Measurements from ENCODE around the gene VOPP1. TPM values are rescaled to one million over a fixed set of nuclear protein-coding genes. Genes with fewer than 3 reads are reported as not detected.

Gene VOPP1
- total and polyA plus RNA-seq, 2 donors (not counting 3 experiments of a cell fraction or from before 2014, with no cell fraction given), result 85.6 to 154 TPM

DNA sequence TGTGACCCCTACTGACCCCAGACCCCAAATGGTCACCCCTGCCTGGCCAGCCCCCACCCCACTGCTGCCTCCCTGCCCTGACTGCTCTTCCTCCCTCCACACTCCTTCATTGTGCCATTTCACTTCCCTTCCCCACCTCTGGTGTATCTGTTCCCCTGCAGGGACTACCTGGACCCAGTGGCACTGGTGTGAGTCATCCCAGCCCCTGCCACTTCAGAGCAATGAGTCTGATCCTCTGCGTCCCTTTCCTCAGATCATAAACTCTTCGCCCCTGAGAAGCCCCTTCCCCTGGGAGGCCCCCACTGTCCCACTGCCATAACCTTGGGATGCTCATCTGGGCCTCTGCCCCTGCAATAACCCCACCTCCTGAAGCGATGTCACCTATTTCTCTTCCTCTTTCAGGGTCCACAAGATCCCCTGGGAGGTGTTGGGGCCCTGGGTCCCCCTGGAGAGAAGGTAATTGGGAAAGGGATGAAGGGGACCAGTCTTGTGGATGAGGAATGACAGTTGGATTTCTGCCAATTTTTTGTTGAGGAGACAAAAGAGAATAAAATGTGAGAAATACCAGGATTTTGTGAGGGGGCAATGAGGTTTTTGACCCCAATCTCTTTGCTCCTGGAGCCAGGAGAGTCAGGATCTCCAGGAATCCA is 19.1 kb upstream of the VOPP1 start:
- no peaks in the 10 kb centered on the region for H3K79me2 ChIP-seq (ENCODE audit: control insufficient read depth, insufficient read depth, low read length)
- H3K4me3 ChIP-seq (replicated peaks in 1 of 3; ENCODE audit: insufficient read depth in 1 of 3, low read depth in 1 of 3, low read length in 3 of 3), result no peak overlapping the region
- peaks cover 8% of the 10 kb centered on the region for H3K4me1 ChIP-seq (ENCODE audit: control insufficient read depth, extremely low read depth, insufficient read depth, low read length)
- no peaks in the 10 kb centered on the region for H3K36me3 ChIP-seq (ENCODE audit: control insufficient read depth in 2 of 2, extremely low read depth in 1 of 2, insufficient read depth in 2 of 2, low read length in 2 of 2)
- no peak overlapping the region for H3K4me2 ChIP-seq (ENCODE audit: insufficient read depth, low read length)
- H3K27ac ChIP-seq (ENCODE audit: insufficient read depth, low read depth, low read length), result no peak overlapping the region
- no peaks in the 10 kb centered on the region for H4K20me1 ChIP-seq (replicated peaks; ENCODE audit: control insufficient read depth, extremely low read depth, insufficient read depth, low read length)
- H3K9me3 ChIP-seq (replicated peaks; ENCODE audit: control insufficient read depth, insufficient read depth, low read length), result no peaks in the 10 kb centered on the region
- POLR2A ChIA-PET, result no interaction called here
- no peak overlapping the region for H2AFZ ChIP-seq (ENCODE audit: low read depth, low read length)
- dilution Hi-C loops (cut with MboI; ENCODE audit: extremely low pct_ligation_motif_present, low sequenced_read_pairs) (no loop called here), intact Hi-C loops (cut with micrococcal nuclease) (no loop called here)
- CTCF ChIA-PET, result no interaction called here
- no peaks in the 10 kb centered on the region for H3K9me1 ChIP-seq (replicated peaks; ENCODE audit: control insufficient read depth, extremely low read depth, insufficient read depth, low read length)
- BruUV-seq (replicated peaks), result no TSS peak
- DNase-seq (ENCODE audit: low read depth, low spot score), result no peak
- no peak for FAIRE-seq
- peaks cover 0 to 2% of the 10 kb centered on the region in 2 experiments for H3K27me3 ChIP-seq (ENCODE audit: control insufficient read depth in 2 of 2, insufficient read depth in 2 of 2, low read length in 2 of 2)
- no peak overlapping the region for H3K9ac ChIP-seq (replicated peaks; ENCODE audit: extremely low read depth, insufficient read depth, low read length)
- TF ChIP-seq, protein P1, sequence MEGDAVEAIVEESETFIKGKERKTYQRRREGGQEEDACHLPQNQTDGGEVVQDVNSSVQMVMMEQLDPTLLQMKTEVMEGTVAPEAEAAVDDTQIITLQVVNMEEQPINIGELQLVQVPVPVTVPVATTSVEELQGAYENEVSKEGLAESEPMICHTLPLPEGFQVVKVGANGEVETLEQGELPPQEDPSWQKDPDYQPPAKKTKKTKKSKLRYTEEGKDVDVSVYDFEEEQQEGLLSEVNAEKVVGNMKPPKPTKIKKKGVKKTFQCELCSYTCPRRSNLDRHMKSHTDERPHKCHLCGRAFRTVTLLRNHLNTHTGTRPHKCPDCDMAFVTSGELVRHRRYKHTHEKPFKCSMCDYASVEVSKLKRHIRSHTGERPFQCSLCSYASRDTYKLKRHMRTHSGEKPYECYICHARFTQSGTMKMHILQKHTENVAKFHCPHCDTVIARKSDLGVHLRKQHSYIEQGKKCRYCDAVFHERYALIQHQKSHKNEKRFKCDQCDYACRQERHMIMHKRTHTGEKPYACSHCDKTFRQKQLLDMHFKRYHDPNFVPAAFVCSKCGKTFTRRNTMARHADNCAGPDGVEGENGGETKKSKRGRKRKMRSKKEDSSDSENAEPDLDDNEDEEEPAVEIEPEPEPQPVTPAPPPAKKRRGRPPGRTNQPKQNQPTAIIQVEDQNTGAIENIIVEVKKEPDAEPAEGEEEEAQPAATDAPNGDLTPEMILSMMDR (IDR thresholded peaks at IDR 0.05; ENCODE audit: extremely low read depth in 1 of 2, insufficient read depth in 1 of 2, low read depth in 1 of 2, low read length in 2 of 2), result no peak
- no peak for TF ChIP-seq GATA2 (IDR thresholded peaks at IDR 0.05; ENCODE audit: insufficient read depth, insufficient read length, low read depth, low read length)
- TF ChIP-seq MYC (IDR thresholded peaks at IDR 0.05; ENCODE audit: low read depth, low read length), result no peak

DNA sequence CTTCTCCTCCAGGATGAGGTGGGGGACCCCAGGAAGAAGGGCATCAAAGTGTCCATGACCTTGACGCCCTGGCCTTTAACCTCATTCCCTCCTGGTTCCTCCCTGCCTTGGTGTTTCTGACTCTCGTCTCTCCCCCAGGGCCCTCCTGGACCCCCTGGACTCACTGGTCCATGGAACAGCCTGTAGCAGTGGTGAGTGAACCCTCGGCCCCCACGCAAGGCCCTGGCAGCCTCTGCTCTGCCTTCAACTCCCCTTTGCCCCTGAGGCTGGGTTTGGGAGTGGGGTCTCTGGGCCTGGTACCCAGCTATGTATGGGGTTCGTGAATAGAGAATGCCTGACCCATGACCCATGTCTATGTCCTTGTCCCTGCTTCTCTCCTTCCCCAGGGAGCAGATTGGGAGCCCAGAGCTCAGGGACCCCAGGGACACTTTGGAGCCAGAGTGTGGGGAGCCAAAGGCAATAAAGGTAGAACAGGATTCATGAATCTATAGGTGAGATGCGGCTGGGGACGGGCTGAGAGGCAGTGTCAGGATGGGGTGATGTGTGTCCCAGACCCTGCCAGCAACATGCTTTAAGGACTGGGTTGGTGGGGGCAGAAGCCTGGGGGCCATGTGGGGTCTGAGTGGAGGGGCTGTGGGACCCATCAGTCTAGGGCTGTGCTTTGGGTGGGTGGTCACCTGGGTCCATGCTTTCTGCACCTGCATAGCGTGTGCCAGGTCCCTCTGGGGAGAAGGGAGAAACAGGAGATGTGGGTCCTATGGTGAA is 18.4 kb upstream of the VOPP1 start:
- intact Hi-C loops (cut with micrococcal nuclease), result no loop called here

More for the DNA sequence above, 18.4 kb upstream of the VOPP1 start:
- Histone ChIP-seq H3K36me3 (ENCODE audit: control insufficient read depth in 2 of 2, extremely low read depth in 1 of 2, insufficient read depth in 2 of 2, low read length in 2 of 2) (no peaks in the 10 kb centered on the region), H3K4me3 (replicated peaks in 1 of 3; ENCODE audit: insufficient read depth in 1 of 3, low read depth in 1 of 3, low read length in 3 of 3) (no peak overlapping the region), H4K20me1 (replicated peaks; ENCODE audit: control insufficient read depth, extremely low read depth, insufficient read depth, low read length) (no peaks in the 10 kb centered on the region), H3K4me1 (ENCODE audit: control insufficient read depth, extremely low read depth, insufficient read depth, low read length) (peaks cover 8% of the 10 kb centered on the region), H3K79me2 (ENCODE audit: control insufficient read depth, insufficient read depth, low read length) (no peaks in the 10 kb centered on the region), H2AFZ (ENCODE audit: low read depth, low read length) (no peak overlapping the region), H3K27ac (ENCODE audit: insufficient read depth, low read depth, low read length) (no peak overlapping the region), H3K9me1 (replicated peaks; ENCODE audit: control insufficient read depth, extremely low read depth, insufficient read depth, low read length) (no peaks in the 10 kb centered on the region), H3K9ac (replicated peaks; ENCODE audit: extremely low read depth, insufficient read depth, low read length) (no peak overlapping the region), H3K9me3 (replicated peaks; ENCODE audit: control insufficient read depth, insufficient read depth, low read length) (no peaks in the 10 kb centered on the region), H3K4me2 (ENCODE audit: insufficient read depth, low read length) (no peak overlapping the region), H3K27me3 (ENCODE audit: control insufficient read depth in 2 of 2, insufficient read depth in 2 of 2, low read length in 2 of 2) (peaks cover 0 to 4% of the 10 kb centered on the region in 2 experiments)
- TF ChIP-seq JUN (IDR thresholded peaks at IDR 0.05; ENCODE audit: borderline replicate concordance, insufficient read depth, insufficient read length, low read depth), result no peak
- TF ChIP-seq POLR2AphosphoS5 (IDR thresholded peaks at IDR 0.05; ENCODE audit: insufficient read depth, low read depth, low read length), result no peak
- no peak for TF ChIP-seq POLR2A (IDR thresholded peaks at IDR 0.05; ENCODE audit: low read depth, low read length)
- TF ChIP-seq MYC (IDR thresholded peaks at IDR 0.05; ENCODE audit: low read depth, low read length), result no peak
- TF ChIP-seq, protein P1 (IDR thresholded peaks at IDR 0.05; ENCODE audit: extremely low read depth in 1 of 2, insufficient read depth in 1 of 2, low read depth in 1 of 2, low read length in 2 of 2), result no peak
- no peak for TF ChIP-seq FOS (IDR thresholded peaks at IDR 0.05; ENCODE audit: borderline replicate concordance, insufficient read depth, low read length)
- TF ChIP-seq, protein P2, sequence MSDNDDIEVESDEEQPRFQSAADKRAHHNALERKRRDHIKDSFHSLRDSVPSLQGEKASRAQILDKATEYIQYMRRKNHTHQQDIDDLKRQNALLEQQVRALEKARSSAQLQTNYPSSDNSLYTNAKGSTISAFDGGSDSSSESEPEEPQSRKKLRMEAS (IDR thresholded peaks at IDR 0.05; ENCODE audit: insufficient read depth, insufficient read length), result no peak
- TF ChIP-seq GATA2 (IDR thresholded peaks at IDR 0.05; ENCODE audit: insufficient read depth, insufficient read length, low read depth, low read length), result no peak
- no peak for TF ChIP-seq EZH2 (IDR thresholded peaks at IDR 0.05; ENCODE audit: borderline replicate concordance, low read depth, low read length, severe bottlenecking)
- ChIA-PET POLR2A (no interaction called here), CTCF (no interaction called here)
- DNase-seq (ENCODE audit: low read depth, low spot score) (no peak), FAIRE-seq (no peak)
- BruUV-seq (replicated peaks), result no TSS peak
- dilution Hi-C loops (cut with MboI; ENCODE audit: extremely low pct_ligation_motif_present, low sequenced_read_pairs), result no loop called here
